ENCODE measurements around the gene KANSL2. TPM values are rescaled to one million over a fixed set of nuclear protein-coding genes. Genes with fewer than 3 reads are reported as not detected.
A peak's percentile ranks its signal among the peaks of the same experiment; 100 is the strongest.
"Not testable (repeated sequence)": the region's sequence is repeated elsewhere in the genome, so short reads cannot be mapped to it uniquely, and the experiment has no call there.

The KANSL2 gene
- total and polyA plus RNA-seq, 2 donors (not counting 3 experiments of a cell fraction or from before 2014, with no cell fraction given): 30.5 to 35.8 TPM

- dilution Hi-C loops (cut with MboI; ENCODE audit: extremely low pct_ligation_motif_present, low sequenced_read_pairs): no loop called here
- Histone ChIP-seq H4K20me1 (replicated peaks; ENCODE audit: control insufficient read depth, extremely low read depth, insufficient read depth, low read length) (no peaks in the 10 kb centered on the region), H2AFZ (ENCODE audit: low read depth, low read length) (peak overlapping the region; percentile 0), H3K9me3 (replicated peaks; ENCODE audit: control insufficient read depth, insufficient read depth, low read length) (no peaks in the 10 kb centered on the region), H3K27me3 (ENCODE audit: control insufficient read depth in 2 of 2, insufficient read depth in 2 of 2, low read length in 2 of 2) (no peaks in the 10 kb centered on the region), H3K9ac (replicated peaks; ENCODE audit: extremely low read depth, insufficient read depth, low read length) (peak overlapping the region; percentile 98), H3K27ac (ENCODE audit: insufficient read depth, low read depth, low read length) (peak overlapping the region; percentile 90), H3K79me2 (ENCODE audit: control insufficient read depth, insufficient read depth, low read length) (peaks cover 46% of the 10 kb centered on the region), H3K4me3 (replicated peaks in 1 of 3; ENCODE audit: insufficient read depth in 1 of 3, low read depth in 1 of 3, low read length in 3 of 3) (peak overlapping the region; percentile 65 to 92 (median 71)), H3K9me1 (replicated peaks; ENCODE audit: control insufficient read depth, extremely low read depth, insufficient read depth, low read length) (no peaks in the 10 kb centered on the region), H3K4me1 (ENCODE audit: control insufficient read depth, extremely low read depth, insufficient read depth, low read length) (peaks cover 16% of the 10 kb centered on the region), H3K36me3 (ENCODE audit: control insufficient read depth in 2 of 2, extremely low read depth in 1 of 2, insufficient read depth in 2 of 2, low read length in 2 of 2) (peaks cover 2 to 8% of the 10 kb centered on the region in 2 experiments), H3K4me2 (ENCODE audit: insufficient read depth, low read length) (peak overlapping the region; percentile 92)
- DNase-seq (ENCODE audit: low read depth, low spot score): no peak
- no TSS peak for BruUV-seq (replicated peaks)
- intact Hi-C loops (cut with micrococcal nuclease): loop anchor here (1.0 to 5.0 kb wide), 3 partner anchors 34 to 959 kb away; partner anchors contain the start of genes ADCY6, KANSL2 and RAPGEF3
- no peak for FAIRE-seq
- no peak for TF ChIP-seq FOS (IDR thresholded peaks at IDR 0.05; ENCODE audit: borderline replicate concordance, insufficient read depth, low read length)
- peak; percentile 7 for TF ChIP-seq POLR2A (IDR thresholded peaks at IDR 0.05; ENCODE audit: low read depth, low read length)
- CTCF ChIA-PET: no interaction called here
- POLR2A ChIA-PET: interaction anchor here (0.9 kb wide), 1 partner anchor 34 kb away, joined by 3 read pairs; no protein-coding TSS in a partner anchor
Observed at GRCh38 chr12:48716168-48716492, 34.1 kb upstream of the KANSL2 start.

- Histone ChIP-seq H3K27ac (ENCODE audit: insufficient read depth, low read depth, low read length) (no peak overlapping the region), H3K4me1 (ENCODE audit: control insufficient read depth, extremely low read depth, insufficient read depth, low read length) (peaks cover 13% of the 10 kb centered on the region), H3K36me3 (ENCODE audit: control insufficient read depth in 2 of 2, extremely low read depth in 1 of 2, insufficient read depth in 2 of 2, low read length in 2 of 2) (peaks cover 5 to 8% of the 10 kb centered on the region in 2 experiments), H4K20me1 (replicated peaks; ENCODE audit: control insufficient read depth, extremely low read depth, insufficient read depth, low read length) (no peaks in the 10 kb centered on the region), H3K4me2 (ENCODE audit: insufficient read depth, low read length) (no peak overlapping the region), H3K79me2 (ENCODE audit: control insufficient read depth, insufficient read depth, low read length) (peaks cover 79% of the 10 kb centered on the region), H3K27me3 (ENCODE audit: control insufficient read depth in 2 of 2, insufficient read depth in 2 of 2, low read length in 2 of 2) (no peaks in the 10 kb centered on the region), H3K9ac (replicated peaks; ENCODE audit: extremely low read depth, insufficient read depth, low read length) (no peak overlapping the region), H3K9me3 (replicated peaks; ENCODE audit: control insufficient read depth, insufficient read depth, low read length) (no peaks in the 10 kb centered on the region), H3K9me1 (replicated peaks; ENCODE audit: control insufficient read depth, extremely low read depth, insufficient read depth, low read length) (no peaks in the 10 kb centered on the region), H3K4me3 (replicated peaks in 1 of 3; ENCODE audit: insufficient read depth in 1 of 3, low read depth in 1 of 3, low read length in 3 of 3) (no peak overlapping the region), H2AFZ (ENCODE audit: low read depth, low read length) (no peak overlapping the region)
- CTCF ChIA-PET: interaction anchor here (1.4 kb wide), 1 partner anchor 14 kb away, joined by 3 read pairs; no protein-coding TSS in a partner anchor
- dilution Hi-C loops (cut with MboI; ENCODE audit: extremely low pct_ligation_motif_present, low sequenced_read_pairs): no loop called here
- FAIRE-seq (no peak), DNase-seq (ENCODE audit: low read depth, low spot score) (no peak)
- no TSS peak for BruUV-seq (replicated peaks)
- intact Hi-C loops (cut with micrococcal nuclease): no loop called here
- POLR2A ChIA-PET: no interaction called here
- TF ChIP-seq EZH2 (IDR thresholded peaks at IDR 0.05; ENCODE audit: borderline replicate concordance, low read depth, low read length, severe bottlenecking): no peak
- no peak for TF ChIP-seq JUN (IDR thresholded peaks at IDR 0.05; ENCODE audit: borderline replicate concordance, insufficient read depth, insufficient read length, low read depth)
- TF ChIP-seq POLR2A (IDR thresholded peaks at IDR 0.05; ENCODE audit: low read depth, low read length): no peak
- no peak for TF ChIP-seq POLR2AphosphoS5 (IDR thresholded peaks at IDR 0.05; ENCODE audit: insufficient read depth, low read depth, low read length)
- no peak for TF ChIP-seq GATA2 (IDR thresholded peaks at IDR 0.05; ENCODE audit: insufficient read depth, insufficient read length, low read depth, low read length)
- TF ChIP-seq MYC (IDR thresholded peaks at IDR 0.05; ENCODE audit: low read depth, low read length): no peak
- TF ChIP-seq CTCF (IDR thresholded peaks at IDR 0.05; ENCODE audit: extremely low read depth in 1 of 2, insufficient read depth in 1 of 2, low read depth in 1 of 2, low read length in 2 of 2): no peak
Observed at GRCh38 chr12:48712209-48712608, 30.2 kb upstream of the KANSL2 start.

GRCh38 chr12:48698822-48699221 is 16.8 kb upstream of the KANSL2 start:
- Histone ChIP-seq H3K79me2 (ENCODE audit: control insufficient read depth, insufficient read depth, low read length) (peaks cover 21% of the 10 kb centered on the region), H3K36me3 (ENCODE audit: control insufficient read depth in 2 of 2, extremely low read depth in 1 of 2, insufficient read depth in 2 of 2, low read length in 2 of 2) (peaks cover 7 to 12% of the 10 kb centered on the region in 2 experiments)

More at GRCh38 chr12:48698822-48699221, 16.8 kb upstream of the KANSL2 start:
- H3K9me1 ChIP-seq (replicated peaks; ENCODE audit: control insufficient read depth, extremely low read depth, insufficient read depth, low read length); H2AFZ ChIP-seq (ENCODE audit: low read depth, low read length); BruUV-seq (replicated peaks); H3K4me1 ChIP-seq (ENCODE audit: control insufficient read depth, extremely low read depth, insufficient read depth, low read length); dilution Hi-C loops (cut with MboI; ENCODE audit: extremely low pct_ligation_motif_present, low sequenced_read_pairs); intact Hi-C loops (cut with micrococcal nuclease); H4K20me1 ChIP-seq (replicated peaks; ENCODE audit: control insufficient read depth, extremely low read depth, insufficient read depth, low read length); POLR2A ChIA-PET; H3K27ac ChIP-seq (ENCODE audit: insufficient read depth, low read depth, low read length); CTCF ChIA-PET; FAIRE-seq; H3K4me3 ChIP-seq (replicated peaks in 1 of 3; ENCODE audit: insufficient read depth in 1 of 3, low read depth in 1 of 3, low read length in 3 of 3); H3K4me2 ChIP-seq (ENCODE audit: insufficient read depth, low read length); H3K9me3 ChIP-seq (replicated peaks; ENCODE audit: control insufficient read depth, insufficient read depth, low read length); H3K27me3 ChIP-seq (ENCODE audit: control insufficient read depth in 2 of 2, insufficient read depth in 2 of 2, low read length in 2 of 2); H3K9ac ChIP-seq (replicated peaks; ENCODE audit: extremely low read depth, insufficient read depth, low read length); DNase-seq (ENCODE audit: low read depth, low spot score): not testable (repeated sequence)
